Brain microvascular endothelial cell (primary cell): Measurements from ENCODE around the gene FAM163A.
"Not testable (repeated sequence)": the region's sequence is repeated elsewhere in the genome, so short reads cannot be mapped to it uniquely, and the experiment has no call there.

Source experiments
- DNase-seq: peaks from one replicate; pipeline ENCODE4 v3.0.0-alpha.2; 2020
- H3K27ac ChIP-seq: fragments of 250-450 bp; sonication (Bioruptor Pico); 2 replicates; pipeline ENCODE4 v1.5.1; 2020; ENCODE audit warnings: mild to moderate bottlenecking, moderate library complexity
- H3K27me3 ChIP-seq: fragments of 250-450 bp; sonication (Bioruptor Pico); replicated peaks from 2 replicates; pipeline ENCODE4 v1.5.1; 2020; ENCODE audit warnings: mild to moderate bottlenecking
- H3K36me3 ChIP-seq: fragments of 250-450 bp; sonication (Bioruptor Pico); replicated peaks from 2 replicates; pipeline ENCODE4 v1.5.1; 2020; ENCODE audit warnings: mild to moderate bottlenecking
- H3K4me3 ChIP-seq: 2 replicates; pipeline ENCODE4 v1.5.1; 2011; ENCODE audit warnings: low read depth, mild to moderate bottlenecking, control low read depth, low read length, moderate library complexity
- in situ Hi-C: cut with HindIII; loops from 2 replicates; pipeline ENCODE4 v1.10.0; 2017; ENCODE audit warnings: low sequenced_read_pairs, low pct_ligation_motif_present
- TF ChIP-seq, protein P1 (sequence below): IDR thresholded peaks from 2 replicates; pipeline ENCODE4 v1.5.1; 2011; ENCODE audit warnings: low read depth, mild to moderate bottlenecking, moderate library complexity, low read length, control low read depth, inconsistent platforms; ENCODE audit errors: missing control alignments

FAM163A gene

DNA sequence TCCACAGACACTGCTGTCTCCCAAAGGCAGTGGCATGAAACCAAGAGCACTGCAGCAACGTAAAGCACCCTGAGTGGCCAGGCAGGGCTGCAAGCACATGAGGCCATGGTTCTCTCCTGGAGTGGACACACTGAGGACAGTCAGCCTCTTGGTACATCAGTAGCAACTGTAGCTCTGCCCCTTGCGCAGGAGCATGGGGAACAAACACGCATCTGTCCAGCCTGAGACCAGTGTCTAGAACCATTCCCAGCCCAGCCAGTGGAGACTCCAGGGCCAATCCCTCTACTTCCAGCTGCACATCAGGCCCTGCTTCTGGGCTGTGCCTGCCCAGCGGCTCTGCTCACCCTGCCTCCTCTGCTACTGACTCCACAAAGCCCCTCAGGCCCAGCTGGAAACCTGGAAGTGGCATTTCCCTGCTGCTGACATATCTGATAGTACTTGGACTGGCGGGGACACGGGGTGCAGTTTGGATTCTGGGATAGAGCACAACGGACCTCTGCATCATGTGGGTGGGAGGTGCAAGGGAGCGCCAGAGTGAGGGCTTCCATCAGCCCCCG lies 85.5 kb downstream of the FAM163A start:
- in situ Hi-C loops, result no loop called here
- Histone ChIP-seq H3K27me3 (peaks cover 3% of the 10 kb centered on the region), H3K4me3 (no peak overlapping the region), H3K36me3 (no peaks in the 10 kb centered on the region), H3K27ac (no peak overlapping the region)
- TF ChIP-seq, protein P1, sequence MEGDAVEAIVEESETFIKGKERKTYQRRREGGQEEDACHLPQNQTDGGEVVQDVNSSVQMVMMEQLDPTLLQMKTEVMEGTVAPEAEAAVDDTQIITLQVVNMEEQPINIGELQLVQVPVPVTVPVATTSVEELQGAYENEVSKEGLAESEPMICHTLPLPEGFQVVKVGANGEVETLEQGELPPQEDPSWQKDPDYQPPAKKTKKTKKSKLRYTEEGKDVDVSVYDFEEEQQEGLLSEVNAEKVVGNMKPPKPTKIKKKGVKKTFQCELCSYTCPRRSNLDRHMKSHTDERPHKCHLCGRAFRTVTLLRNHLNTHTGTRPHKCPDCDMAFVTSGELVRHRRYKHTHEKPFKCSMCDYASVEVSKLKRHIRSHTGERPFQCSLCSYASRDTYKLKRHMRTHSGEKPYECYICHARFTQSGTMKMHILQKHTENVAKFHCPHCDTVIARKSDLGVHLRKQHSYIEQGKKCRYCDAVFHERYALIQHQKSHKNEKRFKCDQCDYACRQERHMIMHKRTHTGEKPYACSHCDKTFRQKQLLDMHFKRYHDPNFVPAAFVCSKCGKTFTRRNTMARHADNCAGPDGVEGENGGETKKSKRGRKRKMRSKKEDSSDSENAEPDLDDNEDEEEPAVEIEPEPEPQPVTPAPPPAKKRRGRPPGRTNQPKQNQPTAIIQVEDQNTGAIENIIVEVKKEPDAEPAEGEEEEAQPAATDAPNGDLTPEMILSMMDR, result no peak
- no peak for DNase-seq

DNA sequence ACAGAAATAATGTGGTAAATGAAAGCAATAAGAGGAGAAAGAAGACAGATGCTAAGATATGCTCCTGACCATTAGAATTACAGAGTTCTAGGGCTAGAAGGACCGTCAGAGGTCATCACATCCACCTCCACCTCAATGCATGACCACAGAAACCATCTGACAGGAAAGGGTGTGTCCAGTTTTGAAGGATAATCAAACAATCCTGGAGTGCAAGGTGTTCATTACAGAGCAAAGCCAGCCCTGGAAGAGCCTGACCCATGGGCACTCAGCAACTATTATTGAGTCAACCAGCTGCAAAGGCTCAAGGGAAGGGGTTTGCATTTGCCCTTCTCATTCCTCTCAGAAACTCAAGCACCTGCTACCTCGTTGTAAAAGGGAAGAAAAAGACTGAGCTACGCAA lies 88.1 kb downstream of the FAM163A start:
- no peak overlapping the region for H3K4me3 ChIP-seq
- H3K36me3 ChIP-seq, result no peaks in the 10 kb centered on the region
- no peak overlapping the region for H3K27ac ChIP-seq

DNA sequence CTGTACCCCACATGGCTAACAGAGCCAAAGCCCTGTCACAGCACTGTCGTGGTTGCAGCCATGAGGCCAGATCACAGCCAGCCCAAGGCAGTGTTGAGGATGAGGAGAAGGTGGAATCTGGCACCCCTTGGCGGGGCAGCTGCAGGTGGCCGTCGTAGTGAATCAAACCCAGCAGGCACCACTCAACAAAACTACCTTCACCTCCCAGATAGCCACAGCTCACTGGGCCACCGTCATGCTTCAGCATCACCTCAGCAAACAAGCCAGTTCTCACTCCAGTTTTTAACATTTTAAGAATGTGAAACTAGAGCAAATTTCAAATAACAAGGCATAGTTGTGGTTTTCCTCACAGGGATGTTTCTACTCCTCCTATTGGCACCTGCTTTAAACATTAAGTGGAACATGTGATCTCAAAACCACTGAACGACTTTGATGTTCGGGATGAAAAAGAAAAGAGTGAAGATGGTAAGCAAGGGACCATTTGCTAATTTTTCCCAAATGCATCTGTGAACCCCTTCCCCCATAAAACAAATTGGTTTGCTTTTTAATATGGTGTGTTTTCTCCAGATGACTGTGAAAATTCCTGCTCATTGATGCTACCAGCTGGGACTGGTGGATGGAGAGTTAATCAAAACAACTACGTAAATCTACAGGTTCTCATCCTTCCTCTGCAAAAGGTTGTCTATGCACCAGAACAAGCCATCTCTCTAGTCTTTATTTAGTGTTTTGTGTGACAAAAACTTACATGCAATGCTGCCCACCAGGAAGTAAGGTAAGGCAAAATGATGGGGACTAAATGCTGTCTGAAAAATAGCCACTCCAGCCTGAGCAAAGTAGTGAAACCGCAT lies 89.0 kb downstream of the FAM163A start:
- Histone ChIP-seq H3K27ac (no peak overlapping the region), H3K4me3 (no peak overlapping the region), H3K27me3 (peaks cover 3% of the 10 kb centered on the region), H3K36me3 (no peaks in the 10 kb centered on the region)
- no peak for DNase-seq
- TF ChIP-seq, protein P1, result no peak
- in situ Hi-C loops, result no loop called here

More for the DNA sequence above, 88.1 kb downstream of the FAM163A start:
- TF ChIP-seq, protein P1, result no peak
- peaks cover 3% of the 10 kb centered on the region for H3K27me3 ChIP-seq
- in situ Hi-C loops, result no loop called here
- DNase-seq, result no peak

DNA sequence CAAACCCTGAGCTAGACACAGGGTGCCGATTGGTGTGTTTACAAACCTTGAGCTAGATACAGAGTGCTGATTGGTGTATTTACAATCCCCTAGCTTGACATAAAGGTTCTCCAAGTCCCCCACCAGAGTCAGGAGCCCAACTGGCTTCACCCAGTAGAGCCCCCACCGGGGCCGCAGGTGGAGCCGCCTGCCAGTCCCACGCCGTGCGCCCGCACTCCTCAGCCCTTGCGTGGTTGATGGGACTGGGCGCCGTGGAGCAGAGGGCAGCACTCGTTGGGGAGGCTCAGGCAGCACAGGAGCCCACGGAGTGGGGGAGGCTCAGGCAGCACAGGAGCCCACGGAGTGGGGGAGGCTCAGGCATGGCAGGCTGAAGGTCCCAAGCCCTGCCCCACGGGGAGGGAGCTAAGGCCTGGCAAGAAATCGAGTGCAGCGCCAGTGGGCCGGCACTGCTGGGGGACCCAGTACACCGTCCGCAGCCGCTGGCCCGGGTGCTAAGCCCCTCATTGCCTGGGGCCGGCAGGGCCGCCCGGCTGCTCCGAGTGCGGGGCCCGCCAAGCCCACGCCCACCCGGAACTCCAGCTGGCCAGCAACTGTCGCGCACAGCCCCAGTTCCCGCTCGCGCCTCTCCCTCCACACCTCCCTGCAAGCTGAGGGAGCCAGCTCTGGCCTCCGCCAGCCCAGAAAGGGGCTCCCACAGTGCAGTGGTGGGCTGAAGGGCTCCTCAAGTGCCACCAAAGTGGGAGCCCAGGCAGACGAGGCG lies 93.8 kb downstream of the FAM163A start:
- H3K27ac ChIP-seq, H3K36me3 ChIP-seq, H3K4me3 ChIP-seq, H3K27me3 ChIP-seq, in situ Hi-C loops, DNase-seq: not testable (repeated sequence)

DNA sequence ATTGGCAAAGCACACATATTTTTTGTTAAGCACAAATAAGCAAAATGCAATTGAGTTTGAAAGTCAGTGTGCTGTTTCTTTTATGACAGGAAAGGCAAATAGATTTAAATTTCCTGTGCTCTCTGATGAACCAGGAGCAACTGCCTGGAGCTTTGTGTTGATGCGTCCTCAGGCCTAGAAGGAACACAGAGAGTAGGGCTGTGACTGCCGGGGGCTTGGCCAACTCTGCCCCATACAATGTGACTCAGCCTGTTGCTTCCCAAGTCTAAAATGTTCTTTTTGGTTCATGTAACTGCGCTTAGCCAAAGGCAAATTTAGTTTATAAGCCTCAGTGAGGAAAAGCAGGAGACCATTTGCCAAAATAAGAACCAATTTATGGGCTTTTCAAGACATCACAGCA lies 97.0 kb downstream of the FAM163A start:
- Histone ChIP-seq H3K36me3 (peaks cover 7% of the 10 kb centered on the region), H3K27me3 (no peaks in the 10 kb centered on the region), H3K27ac (no peak overlapping the region), H3K4me3 (no peak overlapping the region)
- no peak for DNase-seq
- TF ChIP-seq, protein P1, result no peak
- in situ Hi-C loops, result no loop called here

DNA sequence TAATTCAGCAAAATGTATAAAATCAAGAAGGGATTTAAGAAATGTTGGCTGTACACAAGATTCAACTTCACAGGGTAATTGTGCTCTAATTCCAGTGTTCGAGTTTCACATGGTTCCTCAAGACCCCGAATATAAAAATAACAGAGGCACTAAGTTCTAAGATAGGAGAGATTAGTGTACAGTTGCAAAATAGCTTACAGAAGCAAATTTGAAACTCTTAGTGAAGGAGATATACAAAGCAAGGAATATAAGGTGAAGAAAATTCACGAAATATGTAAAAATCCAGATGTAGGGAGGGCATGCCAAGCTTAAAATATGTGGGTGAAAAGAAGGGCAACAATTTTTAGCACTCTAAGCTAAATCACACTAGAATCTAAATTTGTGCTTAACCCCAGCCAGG lies 105.1 kb downstream of the FAM163A start:
- Histone ChIP-seq H3K27me3 (no peaks in the 10 kb centered on the region), H3K4me3 (no peak overlapping the region), H3K36me3 (peaks cover 36% of the 10 kb centered on the region), H3K27ac (no peak overlapping the region)
- TF ChIP-seq, protein P1, result no peak
- in situ Hi-C loops, result no loop called here
- no peak for DNase-seq
